GM15510 (cell line): Measurements from ENCODE around the gene ZHX3.

Source experiments
- POLR2A ChIP-seq: IDR thresholded peaks from 3 replicates; pipeline ENCODE4 v1.6.1; 2011; ENCODE audit warnings: borderline replicate concordance; ENCODE audit not compliant: insufficient read length; ENCODE audit errors: extremely low read depth

ZHX3 gene

DNA sequence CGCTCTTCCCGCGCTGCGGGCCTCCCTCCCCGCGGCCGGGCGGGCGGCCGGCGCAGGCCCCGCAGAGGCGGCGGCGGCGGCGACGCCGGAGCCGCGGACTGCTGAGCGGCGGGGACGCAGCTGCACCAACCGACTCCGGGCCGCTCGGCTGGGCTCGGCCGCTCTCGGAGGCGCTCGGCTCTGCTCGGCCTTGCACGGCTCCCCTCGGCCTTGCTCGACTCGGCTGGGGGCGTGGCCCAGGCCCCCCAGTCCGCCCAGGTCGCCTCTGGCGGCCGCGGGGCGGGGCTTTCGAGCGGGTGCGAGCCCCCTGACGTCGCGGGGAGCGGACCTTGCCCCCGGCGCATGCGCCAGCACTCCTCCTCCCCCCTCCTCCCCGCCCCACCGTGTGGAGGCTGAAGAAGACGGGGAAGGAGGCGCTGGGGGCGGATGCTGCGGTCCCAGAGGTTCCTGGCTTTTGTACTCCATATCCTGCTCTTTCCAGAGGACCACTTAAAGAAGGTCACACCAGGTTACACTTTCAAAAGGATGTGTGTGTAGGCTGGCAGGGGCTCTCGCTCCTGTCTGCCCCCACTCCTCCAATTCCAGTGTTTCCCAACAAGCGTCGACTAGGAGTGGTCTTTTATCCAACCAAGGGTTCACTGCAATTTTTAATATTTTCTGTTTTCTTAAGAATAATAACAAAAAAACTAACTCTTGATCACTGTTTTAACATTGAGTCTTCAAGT is at the start of gene ZHX3:
ZHX3 (minus strand) TSS at position 186 of the 725 bp plus-strand sequence. CDS start 112,815 bp downstream, outside the sequence.
- TF ChIP-seq POLR2A: peak; percentile 57

DNA sequence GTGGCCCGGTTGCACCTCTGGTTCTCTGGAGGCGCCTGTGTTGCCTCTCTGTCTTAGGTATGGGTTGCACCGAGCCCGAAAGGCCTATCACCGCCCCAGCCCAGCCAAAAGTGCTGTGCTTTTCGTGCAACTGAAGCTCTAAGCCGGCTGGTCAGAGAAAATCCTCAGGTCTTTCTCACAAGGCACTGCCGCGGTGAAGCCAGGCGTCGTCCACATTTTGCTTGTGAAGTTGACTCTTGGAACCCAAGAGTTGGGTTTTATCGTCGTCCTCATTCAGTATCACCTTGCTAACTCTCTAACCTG is 49.8 kb upstream of the ZHX3 start:
- no peak for TF ChIP-seq POLR2A

GRCh38 chr20:41366546-41367392 is 49.2 kb upstream of the ZHX3 start, which contains the start of gene EMILIN3:
Gene EMILIN3 (minus strand): TSS chr20:41366818. CDS start chr20:41366634, 184 bp downstream.
- no peak for TF ChIP-seq POLR2A

GRCh38 chr20:41365777-41366545 is 48.4 kb upstream of the ZHX3 start:
- no peak for TF ChIP-seq POLR2A

DNA sequence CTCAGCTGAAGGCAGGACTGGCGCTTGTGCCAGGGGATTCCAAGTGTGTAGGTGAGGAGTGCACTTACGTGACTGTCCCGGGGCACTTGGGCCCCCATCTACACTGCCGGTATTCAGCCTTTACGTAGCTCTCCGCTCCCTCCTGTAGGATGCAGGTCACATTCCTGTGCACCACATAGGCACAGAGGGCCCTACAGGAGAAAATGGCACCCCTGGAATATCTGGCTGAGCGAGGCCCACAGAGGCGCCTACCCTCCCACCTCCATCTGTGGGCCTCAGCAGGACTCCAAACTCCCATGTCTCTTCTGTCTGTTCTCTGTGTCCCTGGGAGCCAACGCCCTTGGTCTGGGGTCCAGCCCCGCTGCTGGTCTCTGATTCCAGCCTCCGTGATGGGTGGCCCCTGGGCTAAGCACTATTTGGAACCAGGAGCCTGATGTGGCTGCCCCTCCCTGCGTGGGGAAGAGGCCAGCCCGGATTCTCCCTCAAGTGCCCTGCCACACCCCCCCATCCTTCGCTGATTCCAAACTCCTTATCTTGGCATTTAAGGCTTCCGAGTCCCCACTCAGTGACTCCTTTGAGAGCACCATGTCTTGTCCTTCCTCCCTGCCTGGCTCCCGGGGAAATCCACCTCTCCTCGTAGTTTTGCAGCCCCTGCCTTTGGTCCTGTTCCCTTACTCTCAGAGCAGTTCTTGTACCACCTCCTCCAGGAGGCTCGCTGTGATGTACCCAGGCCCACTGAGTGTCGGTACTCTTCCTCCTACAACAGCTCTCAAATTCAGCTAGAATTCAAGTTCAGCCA is 47.6 kb upstream of the ZHX3 start:
- TF ChIP-seq POLR2A: no peak

- TF ChIP-seq POLR2A: no peak
Measured at GRCh38 chr20:41364236-41364855, 46.8 kb upstream of the ZHX3 start.

DNA sequence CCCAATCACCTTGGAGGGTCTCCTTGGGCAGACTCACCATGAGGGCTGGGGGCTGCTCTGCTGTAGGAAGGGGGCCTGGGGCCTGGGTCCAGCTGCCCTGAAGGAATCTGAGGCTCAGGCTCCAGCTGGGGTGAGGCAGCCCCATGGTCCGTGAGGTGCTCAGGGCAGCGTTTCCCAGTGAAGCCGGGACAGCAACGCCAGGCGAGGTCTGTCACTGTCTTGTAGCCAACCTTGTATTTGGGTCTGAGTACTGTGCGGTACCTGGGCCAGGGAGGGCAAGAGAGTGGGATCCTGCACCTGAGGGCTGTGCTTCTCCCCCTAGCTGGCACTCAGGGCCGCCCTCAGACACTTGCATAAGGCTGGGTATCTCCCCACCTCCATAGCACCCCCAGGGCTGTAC is 46.1 kb upstream of the ZHX3 start:
- TF ChIP-seq POLR2A: no peak

DNA sequence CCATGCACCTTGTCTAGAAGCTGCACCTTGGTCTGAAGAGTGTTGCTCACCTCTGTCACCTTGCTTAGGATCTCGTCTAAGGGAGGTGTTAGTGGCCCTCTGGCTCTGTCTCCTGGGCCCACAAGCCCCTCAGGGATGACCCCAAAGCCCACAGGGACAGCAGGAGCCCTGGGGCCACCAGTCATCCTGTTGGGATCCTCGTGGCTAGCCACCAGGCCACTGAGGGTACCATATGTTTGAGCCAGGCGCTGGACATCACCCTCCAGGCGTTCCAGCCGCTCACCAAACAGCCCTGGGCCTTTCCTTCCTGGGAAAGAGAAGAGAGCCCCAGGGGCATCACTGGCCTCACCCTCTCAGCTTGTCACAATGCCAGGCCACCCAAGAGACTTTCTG is 45.2 kb upstream of the ZHX3 start:
- TF ChIP-seq POLR2A: no peak

DNA sequence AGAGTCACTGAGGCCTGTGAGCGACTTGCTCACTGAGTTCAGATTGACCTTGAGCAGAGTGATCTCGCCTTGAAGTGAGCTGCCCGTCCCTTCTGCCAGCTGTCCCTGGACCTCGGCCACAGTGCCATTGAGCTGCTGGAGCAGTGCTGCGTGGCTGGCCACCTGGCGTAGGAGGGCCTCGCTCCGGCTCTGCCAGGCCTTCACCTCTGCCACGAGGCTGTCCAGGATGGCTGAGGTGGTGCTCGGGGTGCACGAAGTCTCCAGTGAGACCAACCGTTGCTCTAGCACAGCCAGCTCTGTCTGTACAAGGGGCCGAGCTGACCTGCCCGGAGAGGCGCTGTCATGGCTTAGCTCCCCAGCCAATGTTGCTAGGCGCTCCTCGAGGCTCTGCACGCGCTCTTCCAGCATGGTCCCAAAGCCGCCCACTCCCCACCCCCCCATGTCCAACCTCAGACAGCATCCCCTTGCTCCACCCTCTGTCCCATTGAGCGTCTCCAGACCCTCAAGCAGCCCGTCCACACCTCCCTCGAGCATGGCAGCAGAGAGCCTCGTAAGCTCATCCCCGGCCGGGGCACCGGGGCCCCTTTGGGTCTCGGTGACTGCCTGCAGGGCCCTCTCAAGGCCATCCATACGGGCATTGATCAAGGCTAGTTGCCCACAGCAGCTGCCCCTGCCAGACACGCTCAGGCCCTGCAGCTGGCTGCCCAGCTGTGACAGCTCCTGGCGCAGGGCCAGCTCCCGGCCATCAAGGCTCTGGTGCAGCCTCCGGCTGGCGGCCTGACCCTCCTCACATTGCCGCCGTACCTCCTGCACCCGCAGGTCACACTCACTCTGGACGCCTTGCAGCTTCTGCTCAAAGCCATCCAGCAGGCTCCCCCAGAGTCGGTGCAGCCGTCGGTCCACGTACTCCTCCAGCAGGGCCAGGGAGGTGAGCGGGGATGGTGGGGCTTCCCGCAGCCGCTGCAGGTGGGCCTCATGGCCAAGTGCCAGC is 44.5 kb upstream of the ZHX3 start:
- no peak for TF ChIP-seq POLR2A

DNA sequence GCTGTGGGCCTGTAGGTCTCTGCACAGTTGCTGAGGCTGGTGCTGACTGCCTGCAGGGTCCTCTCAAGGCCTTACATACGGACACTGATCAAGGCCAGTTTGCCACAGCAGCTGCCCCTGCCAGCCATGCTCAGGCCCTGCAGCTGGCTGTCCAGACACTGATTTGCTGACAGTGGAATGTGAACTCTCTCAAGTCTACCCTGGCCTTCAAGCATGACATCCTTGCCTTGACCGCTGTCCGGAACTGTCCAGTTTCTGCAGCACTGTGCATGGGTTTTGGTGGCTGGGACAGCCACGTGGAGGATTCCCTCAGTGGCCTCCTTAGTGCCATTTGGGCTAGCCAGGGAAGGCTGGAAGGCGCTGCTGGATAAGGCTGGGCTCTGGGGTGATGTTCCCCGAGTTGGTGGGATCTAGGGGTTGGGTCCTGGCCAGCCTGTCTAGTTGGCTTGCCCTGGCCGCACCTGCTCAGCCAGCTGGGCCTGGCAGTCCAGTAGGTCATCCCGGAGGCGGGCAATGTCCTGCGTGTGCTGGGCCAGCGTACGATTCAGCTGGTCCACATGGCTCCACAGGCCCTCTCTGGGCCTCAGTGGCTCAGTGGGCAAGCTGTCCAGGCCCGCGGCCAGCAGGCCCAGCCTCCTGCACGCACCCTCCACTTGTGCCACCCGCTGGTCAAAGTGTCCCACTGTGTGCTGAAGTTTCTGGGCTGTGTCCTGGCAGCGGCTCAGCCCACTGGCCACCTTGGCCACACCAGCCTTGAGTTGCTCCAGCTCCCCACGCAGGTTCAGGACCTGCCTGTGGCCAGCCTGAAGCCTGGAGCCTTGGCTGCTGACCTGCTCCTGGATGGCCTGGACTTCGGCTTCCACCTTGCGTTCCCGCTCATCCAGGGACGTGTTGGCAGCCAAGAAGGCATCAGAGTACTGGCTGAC is 43.6 kb upstream of the ZHX3 start:
- no peak for TF ChIP-seq POLR2A

- no peak for TF ChIP-seq POLR2A
Measured at GRCh38 chr20:41359541-41360011, 42.0 kb upstream of the ZHX3 start.

DNA sequence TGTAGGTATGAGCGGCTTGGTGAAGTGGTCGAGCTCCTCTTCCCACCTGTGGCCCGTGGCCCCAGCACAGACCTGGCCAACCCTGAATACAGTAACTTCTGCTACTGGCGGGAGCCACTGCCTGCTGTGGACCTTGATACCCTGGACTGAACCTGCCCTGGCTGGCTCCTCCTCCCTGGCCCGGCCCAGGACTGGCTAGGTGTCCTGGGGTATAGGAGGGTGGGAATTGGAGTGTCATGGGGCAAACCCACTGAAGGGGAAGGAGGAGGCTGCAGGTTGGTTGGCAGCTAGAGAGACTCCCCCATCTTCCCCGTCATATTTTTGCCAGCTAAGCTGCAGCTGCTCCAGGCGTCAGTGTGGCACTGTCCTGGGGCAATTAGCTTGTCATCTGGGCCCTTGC is 41.2 kb upstream of the ZHX3 start:
- TF ChIP-seq POLR2A: no peak

GRCh38 chr20:41358230-41358629 is 40.7 kb upstream of the ZHX3 start:
- TF ChIP-seq POLR2A: no peak
